Caco-2 (cell line): ENCODE results near the gene TOMM20. TPM values are rescaled to one million over a fixed set of nuclear protein-coding genes. Genes with fewer than 3 reads are reported as not detected.

Experiments
- BruUV-seq: library from RNA; stranded (reverse); fragments of 400-500 nt; replicated peaks from 2 replicates; lab custom pipeline; 2021; lab: Mats Ljungman, UMichigan
- CTCF ChIA-PET: fragments of 300-600 bp; sonication (Branson Sonifier 250); formaldehyde crosslinking; loops from one replicate; lab custom pipeline; 2022; ENCODE audit warnings: antibody characterized with exemption; lab: Charles Lee
- POLR2A ChIA-PET: fragments of 300-600 bp; sonication (Branson Sonifier 250); formaldehyde crosslinking; loops from one replicate; lab custom pipeline; 2022; ENCODE audit warnings: antibody characterized with exemption; lab: Charles Lee
- DNase-seq, 2 experiments: peaks; one replicate each; pipeline versions ENCODE4 v3.0.0 to v3.0.0-alpha.2; 2020 to 2022
- H3K27me3 ChIP-seq: replicated peaks from 2 replicates; pipeline ENCODE4 v1.6.0; 2011; ENCODE audit warnings: low read length; ENCODE audit not compliant: control insufficient read depth, insufficient read depth
- H3K36me3 ChIP-seq: 2 replicates; pipeline ENCODE4 v1.5.1; 2011; ENCODE audit warnings: low read length; ENCODE audit not compliant: control insufficient read depth, insufficient read depth
- H3K4me1 ChIP-seq: fragments of 250-450 bp; sonication (Bioruptor Pico); 2 replicates; pipeline ENCODE4 v1.5.1; 2020; ENCODE audit warnings: mild to moderate bottlenecking
- H3K4me3 ChIP-seq: 2 replicates; pipeline ENCODE4 v1.5.1; 2011; ENCODE audit warnings: low read depth, mild to moderate bottlenecking, control low read depth, low read length
- H3K9me3 ChIP-seq: fragments of 250-450 bp; sonication (Bioruptor Pico); 2 replicates; pipeline ENCODE4 v1.5.1; 2020; ENCODE audit warnings: mild to moderate bottlenecking, moderate library complexity
- H3K27ac Mint-ChIP-seq: one replicate; pipeline ENCODE4 v1.8.0; 2022; ENCODE audit warnings: mixed read lengths; ENCODE audit not compliant: unreplicated experiment
- H3K27me3 Mint-ChIP-seq: one replicate; pipeline ENCODE4 v1.8.0; 2022; ENCODE audit warnings: mixed read lengths; ENCODE audit not compliant: insufficient read depth, unreplicated experiment
- H3K36me3 Mint-ChIP-seq: one replicate; pipeline ENCODE4 v1.8.0; 2022; ENCODE audit warnings: mild to moderate bottlenecking, mixed read lengths; ENCODE audit not compliant: insufficient read depth, unreplicated experiment
- H3K4me1 Mint-ChIP-seq: one replicate; pipeline ENCODE4 v1.8.0; 2022; ENCODE audit warnings: low read depth, mixed read lengths; ENCODE audit not compliant: unreplicated experiment
- H3K4me3 Mint-ChIP-seq: one replicate; pipeline ENCODE4 v1.8.0; 2022; ENCODE audit warnings: mild to moderate bottlenecking, moderate library complexity, mixed read lengths; ENCODE audit not compliant: unreplicated experiment
- H3K9me3 Mint-ChIP-seq: one replicate; pipeline ENCODE4 v1.8.0; 2022; ENCODE audit warnings: mixed read lengths; ENCODE audit not compliant: unreplicated experiment
- CTCF ChIP-seq, 2 experiments: fragments of 200-600 bp in 1 of 2; IDR thresholded peaks; 1 replicate in 1 of 2; 2 replicates in 1 of 2; pipeline versions ENCODE4 v1.5.1 to v1.8.0; 2011 to 2022; ENCODE audit warnings: antibody characterized with exemption in 1 of 2, control low read depth in 1 of 2, inconsistent platforms in 1 of 2, low read depth in 1 of 2, low read length in 1 of 2, mild to moderate bottlenecking in 1 of 2, moderate library complexity in 1 of 2; ENCODE audit not compliant: insufficient read depth in 1 of 2, severe bottlenecking in 1 of 2, unreplicated experiment in 1 of 2
- intact Hi-C: fragments of 100-400 bp; cut with micrococcal nuclease; formaldehyde crosslinking; loops from one replicate; pipeline ENCODE4 v1.10.0; 2022; ENCODE audit not compliant: unreplicated experiment
- total RNA-seq: library from RNA; stranded (reverse); gene quantifications from 2 replicates; pipeline ENCODE4 v1.2.3, GENCODE V29; 2022

The TOMM20 gene
- total RNA-seq, 1 experiment from 2014 or later: 137 TPM

GRCh38 chr1:235111107-235111506 is 17.5 kb downstream of the TOMM20 start:
- Histone ChIP-seq H3K4me1 (no peaks in the 10 kb centered on the region), H3K36me3 (peaks cover 1% of the 10 kb centered on the region), H3K4me3 (no peak overlapping the region), H3K27me3 (no peaks in the 10 kb centered on the region), H3K9me3 (no peaks in the 10 kb centered on the region)
- POLR2A ChIA-PET: no interaction called here
- intact Hi-C loops: no loop called here
- peaks cover 92% of the 10 kb centered on the region for H3K36me3 Mint-ChIP-seq
- H3K9me3 Mint-ChIP-seq: no peaks in the 10 kb centered on the region
- no peak for DNase-seq
- H3K27ac Mint-ChIP-seq: no peak overlapping the region
- no TSS peak for BruUV-seq
- no peaks in the 10 kb centered on the region for H3K27me3 Mint-ChIP-seq
- H3K4me1 Mint-ChIP-seq: no peaks in the 10 kb centered on the region
- CTCF ChIA-PET: no interaction called here
- no peak overlapping the region for H3K4me3 Mint-ChIP-seq
- TF ChIP-seq CTCF (IDR thresholded peaks at IDR 0.05; ENCODE audit: insufficient read depth in 1 of 2, low read depth in 1 of 2, low read length in 1 of 2, severe bottlenecking in 1 of 2, unreplicated experiment in 1 of 2): no peak

GRCh38 chr1:235108876-235109275 is 19.8 kb downstream of the TOMM20 start:
- CTCF ChIA-PET: interaction anchor here (0.6 kb wide), 1 partner anchor 739 kb away, joined by 6 read pairs; no protein-coding TSS in a partner anchor
- no peaks in the 10 kb centered on the region for H3K27me3 Mint-ChIP-seq

GRCh38 chr1:235108185-235108593 is 20.4 kb downstream of the TOMM20 start:
- DNase-seq: no peak
- ChIA-PET POLR2A (no interaction called here), CTCF (interaction anchor here (0.6 kb wide), 1 partner anchor 738 kb away, joined by 6 read pairs; no protein-coding TSS in a partner anchor)
- Mint-ChIP-seq H3K9me3 (no peaks in the 10 kb centered on the region), H3K27ac (no peak overlapping the region), H3K4me3 (no peak overlapping the region), H3K27me3 (no peaks in the 10 kb centered on the region), H3K36me3 (peaks cover 81% of the 10 kb centered on the region), H3K4me1 (peaks cover 16% of the 10 kb centered on the region)
- no peak for TF ChIP-seq CTCF (IDR thresholded peaks at IDR 0.05; ENCODE audit: insufficient read depth in 1 of 2, low read depth in 1 of 2, low read length in 1 of 2, severe bottlenecking in 1 of 2, unreplicated experiment in 1 of 2)
- no TSS peak for BruUV-seq
- Histone ChIP-seq H3K4me3 (no peak overlapping the region), H3K27me3 (no peaks in the 10 kb centered on the region), H3K9me3 (no peaks in the 10 kb centered on the region), H3K36me3 (no peaks in the 10 kb centered on the region; the same call in 1 of the 2 replicates), H3K4me1 (peaks cover 12% of the 10 kb centered on the region; the same call in 1 of the 2 replicates)
- intact Hi-C loops: no loop called here

More at GRCh38 chr1:235108876-235109275, 19.8 kb downstream of the TOMM20 start:
- H3K36me3 Mint-ChIP-seq: peaks cover 84% of the 10 kb centered on the region
- Histone ChIP-seq H3K4me3 (no peak overlapping the region), H3K36me3 (no peaks in the 10 kb centered on the region; the same call in 1 of the 2 replicates), H3K4me1 (peaks cover 9% of the 10 kb centered on the region; the same call in 1 of the 2 replicates), H3K27me3 (no peaks in the 10 kb centered on the region), H3K9me3 (no peaks in the 10 kb centered on the region)
- H3K4me1 Mint-ChIP-seq: peaks cover 13% of the 10 kb centered on the region
- no peaks in the 10 kb centered on the region for H3K9me3 Mint-ChIP-seq
- TF ChIP-seq CTCF (IDR thresholded peaks at IDR 0.05; ENCODE audit: insufficient read depth in 1 of 2, low read depth in 1 of 2, low read length in 1 of 2, severe bottlenecking in 1 of 2, unreplicated experiment in 1 of 2): no peak
- no peak overlapping the region for H3K27ac Mint-ChIP-seq
- intact Hi-C loops: no loop called here
- POLR2A ChIA-PET: interaction anchor here (0.6 kb wide), 1 partner anchor 60 kb away, joined by 3 read pairs; no protein-coding TSS in a partner anchor
- BruUV-seq: no TSS peak
- DNase-seq: no peak
- no peak overlapping the region for H3K4me3 Mint-ChIP-seq
